ENCODE data around the gene APBA2. TPM values are rescaled to one million over a fixed set of nuclear protein-coding genes. Genes with fewer than 3 reads are reported as not detected.
A peak's percentile ranks its signal among the peaks of the same experiment; 100 is the strongest.

The APBA2 gene
- total RNA-seq, 5 donors from 2014 or later (not counting 1 experiment from before 2014, with no cell fraction given), result 78.9 to 118 (median 94.9) TPM

DNA sequence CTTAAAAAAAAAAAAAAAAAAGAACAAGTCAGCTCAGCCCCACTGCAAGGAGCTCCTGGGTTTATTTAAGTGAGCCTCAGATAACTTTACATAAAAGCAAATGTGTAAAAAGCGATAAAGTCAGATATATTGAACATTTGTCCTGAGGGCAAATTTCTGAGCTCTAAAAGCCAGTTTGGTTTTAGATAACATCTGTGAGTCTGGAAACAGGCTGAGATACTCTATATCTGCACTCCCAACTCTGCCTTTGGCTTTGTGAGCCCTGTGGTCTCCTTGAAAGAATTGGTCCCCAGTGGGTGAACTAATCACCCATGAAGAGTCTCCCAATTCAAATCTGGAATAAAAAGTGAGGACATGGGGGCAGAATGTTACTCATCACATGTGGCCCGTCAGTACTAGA lies 104.6 kb downstream of the APBA2 start:
- no peak for DNase-seq
- no peak overlapping the region for H3K27ac ChIP-seq (ENCODE audit: low read length)
- POLR2A ChIA-PET, result no interaction called here
- peaks cover 0 to 4% (median 0%) of the 10 kb centered on the region in 3 donors for H3K9me3 Mint-ChIP-seq
- H3K36me3 Mint-ChIP-seq, result peaks cover 7% of the 10 kb centered on the region
- no CpG with 5 or more reads among the region's 2 CpGs for WGBS (ENCODE audit: insufficient coverage)
- H3K36me3 ChIP-seq (ENCODE audit: control insufficient read depth in 2 of 2, extremely low read depth in 1 of 2, insufficient read depth in 1 of 2, low read length in 1 of 2), result peaks cover 3 to 8% of the 10 kb centered on the region in 2 donors
- H3K4me1 ChIP-seq (ENCODE audit: control insufficient read depth in 1 of 2, extremely low read depth in 1 of 2, insufficient read depth in 2 of 2, low read length in 2 of 2), result peaks cover 4 to 55% of the 10 kb centered on the region in 2 experiments
- no peaks in the 10 kb centered on the region for H3K27me3 ChIP-seq (replicated peaks in 1 of 2; ENCODE audit: control insufficient read depth in 2 of 2, extremely low read depth in 1 of 2, insufficient read depth in 2 of 2, low read length in 1 of 2)
- CTCF ChIA-PET, result interaction anchor here (0.6 to 1.0 kb wide), 4 partner anchors 19 to 910 kb away, joined by 3 to 7 read pairs (median 4); no protein-coding TSS in a partner anchor
- no peaks in the 10 kb centered on the region for H3K9me3 ChIP-seq
- ATAC-seq (replicated peaks in 1 of 4), result no peak
- H3K4me1 Mint-ChIP-seq, result peaks cover 44 to 84% (median 68%) of the 10 kb centered on the region in 3 donors
- no peak overlapping the region for H3K4me3 Mint-ChIP-seq
- no peak overlapping the region for H3K4me3 ChIP-seq (ENCODE audit: control insufficient read depth in 1 of 2, extremely low read depth in 1 of 2, low read length in 1 of 2)
- peak overlapping the region in 1 of 2 donors; percentile 34 for H3K27ac Mint-ChIP-seq
- H3K27me3 Mint-ChIP-seq, result no peaks in the 10 kb centered on the region

DNA sequence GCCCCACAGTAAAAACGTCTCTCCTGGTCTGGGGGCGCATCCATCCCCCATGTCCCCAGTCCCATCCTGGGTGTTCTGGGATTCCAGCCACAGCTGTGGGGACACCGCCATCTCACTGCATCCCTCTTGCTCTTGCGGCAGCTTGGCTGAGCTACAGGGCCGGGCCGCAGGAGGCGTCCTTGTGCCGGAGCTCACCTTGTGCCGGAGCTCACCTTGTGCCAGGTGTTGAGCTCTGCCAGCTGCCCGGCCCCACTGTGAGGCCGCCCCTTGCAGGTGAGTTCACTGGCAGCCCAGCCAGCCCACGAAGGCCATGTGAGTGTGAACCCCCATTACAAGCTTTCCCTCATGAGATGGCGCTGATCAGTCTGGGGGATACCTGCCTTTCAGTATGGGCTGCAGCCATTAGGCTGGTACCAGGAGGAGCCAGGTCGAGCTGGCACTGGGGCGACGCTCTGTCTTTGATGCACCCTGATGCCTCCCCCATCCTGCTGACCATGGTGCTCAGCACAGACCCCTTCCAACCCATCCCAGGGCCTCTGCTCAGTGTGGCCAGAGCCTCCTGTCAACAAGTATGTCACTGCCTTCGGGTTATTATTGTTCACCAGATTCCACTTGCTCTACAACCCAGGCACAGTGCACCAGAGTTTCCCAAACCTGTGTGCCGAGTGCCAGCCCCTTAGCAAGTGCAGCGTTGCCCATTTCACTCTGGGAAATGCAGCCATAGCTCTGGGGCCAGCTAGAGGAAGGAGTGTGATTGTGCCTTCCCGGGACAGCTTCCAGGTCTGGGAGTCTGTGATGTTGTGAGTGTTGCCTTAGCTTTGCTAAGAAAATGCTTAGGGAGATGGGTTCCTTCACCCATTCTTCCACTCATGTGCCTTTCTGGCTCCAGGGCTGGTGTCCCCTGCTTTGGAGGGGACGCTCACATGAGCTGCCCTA lies 105.7 kb downstream of the APBA2 start:
- H3K27ac ChIP-seq (ENCODE audit: low read length), result no peak overlapping the region
- H3K4me3 ChIP-seq (ENCODE audit: control insufficient read depth in 1 of 2, extremely low read depth in 1 of 2, low read length in 1 of 2), result no peak overlapping the region
- no peaks in the 10 kb centered on the region for H3K27me3 ChIP-seq (replicated peaks in 1 of 2; ENCODE audit: control insufficient read depth in 2 of 2, extremely low read depth in 1 of 2, insufficient read depth in 2 of 2, low read length in 1 of 2)
- WGBS (ENCODE audit: insufficient coverage), result 96% methylated on average over 15 of the region's 21 CpGs
- H3K9me3 ChIP-seq, result no peaks in the 10 kb centered on the region
- peaks cover 35 to 80% (median 68%) of the 10 kb centered on the region in 3 donors for H3K4me1 Mint-ChIP-seq
- H3K9me3 Mint-ChIP-seq, result peaks cover 0 to 4% (median 0%) of the 10 kb centered on the region in 3 donors
- H3K27me3 Mint-ChIP-seq, result no peaks in the 10 kb centered on the region
- CTCF ChIA-PET, result interaction anchor here in 1 of 2 donors (1.0 kb wide), 1 partner anchor 98 kb away, joined by 3 read pairs; no protein-coding TSS in a partner anchor
- DNase-seq (no peak), ATAC-seq (replicated peaks in 1 of 4) (no peak)
- POLR2A ChIA-PET, result no interaction called here
- peaks cover 0 to 51% of the 10 kb centered on the region in 2 experiments for H3K4me1 ChIP-seq (ENCODE audit: control insufficient read depth in 1 of 2, extremely low read depth in 1 of 2, insufficient read depth in 2 of 2, low read length in 2 of 2)
- peaks cover 15% of the 10 kb centered on the region for H3K36me3 Mint-ChIP-seq
- peak overlapping the region; percentile 28 to 43 for H3K27ac Mint-ChIP-seq
- H3K4me3 Mint-ChIP-seq, result no peak overlapping the region
- peaks cover 8 to 10% of the 10 kb centered on the region in 2 donors for H3K36me3 ChIP-seq (ENCODE audit: control insufficient read depth in 2 of 2, extremely low read depth in 1 of 2, insufficient read depth in 1 of 2, low read length in 1 of 2)

DNA sequence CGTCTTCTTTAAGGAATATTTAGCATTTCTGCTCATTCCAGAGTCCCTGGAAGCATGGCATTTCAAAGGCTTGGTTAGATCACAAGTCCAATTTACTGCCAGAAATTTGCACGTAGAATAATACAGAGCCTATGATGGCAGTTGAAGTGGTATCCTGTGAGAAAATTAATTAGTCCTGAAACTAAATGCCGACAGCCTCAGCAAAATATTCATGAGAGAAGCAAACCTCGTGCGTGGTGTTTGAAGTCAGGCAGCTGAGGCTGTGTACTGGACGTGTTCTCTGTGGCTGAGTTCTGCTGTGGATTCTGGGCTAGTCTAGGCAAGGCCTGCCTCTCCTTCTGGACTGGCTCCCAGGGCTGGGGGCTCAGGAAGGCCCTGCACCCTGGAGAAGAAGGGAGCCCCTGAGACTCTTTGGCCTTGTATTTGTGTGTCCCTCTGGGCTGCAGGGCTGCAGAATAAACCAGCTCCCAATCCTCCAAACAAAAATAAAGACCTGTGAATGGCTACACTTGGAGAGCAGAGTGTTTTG lies 106.6 kb downstream of the APBA2 start:
- Mint-ChIP-seq H3K4me3 (no peak overlapping the region), H3K4me1 (peaks cover 31 to 72% (median 62%) of the 10 kb centered on the region in 3 donors), H3K9me3 (peaks cover 0 to under 1% (median 0%) of the 10 kb centered on the region in 3 donors), H3K27me3 (no peaks in the 10 kb centered on the region), H3K27ac (peak overlapping the region; percentile 9 to 93), H3K36me3 (peaks cover 15% of the 10 kb centered on the region)
- Histone ChIP-seq H3K27me3 (replicated peaks in 1 of 2; ENCODE audit: control insufficient read depth in 2 of 2, extremely low read depth in 1 of 2, insufficient read depth in 2 of 2, low read length in 1 of 2) (no peaks in the 10 kb centered on the region), H3K4me3 (ENCODE audit: control insufficient read depth in 1 of 2, extremely low read depth in 1 of 2, low read length in 1 of 2) (no peak overlapping the region), H3K27ac (ENCODE audit: low read length) (no peak overlapping the region), H3K36me3 (ENCODE audit: control insufficient read depth in 2 of 2, extremely low read depth in 1 of 2, insufficient read depth in 1 of 2, low read length in 1 of 2) (peaks cover 8 to 15% of the 10 kb centered on the region in 2 donors), H3K4me1 (ENCODE audit: control insufficient read depth in 1 of 2, extremely low read depth in 1 of 2, insufficient read depth in 2 of 2, low read length in 2 of 2) (peaks cover 0 to 53% of the 10 kb centered on the region in 2 experiments), H3K9me3 (no peaks in the 10 kb centered on the region)
- ATAC-seq (replicated peaks in 1 of 4), result no peak
- ChIA-PET POLR2A (no interaction called here), CTCF (no interaction called here)
- no peak for DNase-seq
- 74% methylated on average over 5 of the region's 6 CpGs for WGBS (ENCODE audit: insufficient coverage)

DNA sequence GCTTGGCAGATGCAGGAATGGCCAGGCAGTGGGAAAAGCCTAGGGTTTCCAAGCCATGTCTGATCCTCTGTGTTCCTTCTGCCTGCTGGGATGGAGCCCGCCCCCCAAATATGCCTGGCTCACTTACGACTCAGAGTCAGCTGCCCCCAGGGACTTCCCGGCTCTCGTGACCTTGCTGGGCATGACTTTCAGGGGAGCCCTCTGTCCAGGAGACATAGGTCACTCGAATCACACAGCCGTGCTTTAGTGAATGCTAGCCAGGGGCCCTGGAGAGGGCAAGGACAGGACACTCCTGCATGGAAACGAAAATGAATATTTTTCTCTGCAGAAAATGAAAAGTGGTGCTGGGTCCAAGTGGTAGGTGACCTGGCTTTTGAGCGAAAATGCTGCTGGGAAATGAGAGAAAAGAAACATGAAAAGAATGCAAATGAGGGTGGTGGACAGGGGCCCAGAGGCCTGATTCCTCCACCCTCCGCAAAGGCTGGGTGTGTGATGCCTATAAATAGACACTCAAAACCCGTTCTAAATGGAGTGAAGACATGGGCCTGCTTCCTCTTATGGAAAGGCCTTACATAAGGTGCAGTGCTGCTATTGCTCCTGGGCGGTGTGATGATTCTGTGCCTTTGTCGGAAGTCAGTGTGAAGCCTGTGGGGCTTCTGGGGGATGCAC lies 107.4 kb downstream of the APBA2 start:
- Histone ChIP-seq H3K4me3 (ENCODE audit: control insufficient read depth in 1 of 2, extremely low read depth in 1 of 2, low read length in 1 of 2) (no peak overlapping the region), H3K27me3 (replicated peaks in 1 of 2; ENCODE audit: control insufficient read depth in 2 of 2, extremely low read depth in 1 of 2, insufficient read depth in 2 of 2, low read length in 1 of 2) (no peaks in the 10 kb centered on the region), H3K9me3 (no peaks in the 10 kb centered on the region), H3K36me3 (ENCODE audit: control insufficient read depth in 2 of 2, extremely low read depth in 1 of 2, insufficient read depth in 1 of 2, low read length in 1 of 2) (peaks cover 8 to 18% of the 10 kb centered on the region in 2 donors), H3K27ac (ENCODE audit: low read length) (peak overlapping the region; percentile 71), H3K4me1 (ENCODE audit: control insufficient read depth in 1 of 2, extremely low read depth in 1 of 2, insufficient read depth in 2 of 2, low read length in 2 of 2) (peaks cover 0 to 53% of the 10 kb centered on the region in 2 experiments)
- Mint-ChIP-seq H3K27me3 (no peaks in the 10 kb centered on the region), H3K4me1 (peaks cover 30 to 70% (median 62%) of the 10 kb centered on the region in 3 donors), H3K27ac (peak overlapping the region; percentile 52 to 93), H3K9me3 (no peaks in the 10 kb centered on the region), H3K36me3 (peaks cover 15% of the 10 kb centered on the region), H3K4me3 (no peak overlapping the region)
- ATAC-seq (replicated peaks in 1 of 4) (no peak), DNase-seq (no peak)
- ChIA-PET POLR2A (no interaction called here), CTCF (no interaction called here)
- 87% methylated on average over 11 of the region's 12 CpGs for WGBS (ENCODE audit: insufficient coverage)

DNA sequence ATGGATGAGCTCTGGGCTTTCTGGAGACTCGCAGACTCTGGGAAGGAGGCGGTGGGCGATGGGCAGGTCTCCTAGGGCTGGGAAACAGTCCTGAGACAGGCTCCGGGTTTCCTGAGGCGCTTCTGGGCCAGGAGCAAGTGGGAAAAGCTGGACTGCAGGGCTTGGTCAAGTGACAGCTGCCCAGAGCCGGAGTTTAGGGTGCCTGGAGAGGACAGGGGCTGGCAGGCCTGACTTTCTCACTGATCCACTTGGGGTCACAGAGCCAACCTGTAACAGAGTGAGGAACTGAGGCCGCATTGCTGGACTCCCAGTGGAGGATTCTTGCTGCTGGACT lies 107.9 kb downstream of the APBA2 start:
- peaks cover 19% of the 10 kb centered on the region for H3K36me3 Mint-ChIP-seq
- H3K4me3 Mint-ChIP-seq, result no peak overlapping the region
- DNase-seq (no peak), ATAC-seq (replicated peaks in 1 of 4) (no peak)
- H3K9me3 Mint-ChIP-seq, result no peaks in the 10 kb centered on the region
- POLR2A ChIA-PET, result no interaction called here
- Histone ChIP-seq H3K4me1 (ENCODE audit: control insufficient read depth in 1 of 2, extremely low read depth in 1 of 2, insufficient read depth in 2 of 2, low read length in 2 of 2) (peaks cover 0 to 53% of the 10 kb centered on the region in 2 experiments), H3K27me3 (replicated peaks in 1 of 2; ENCODE audit: control insufficient read depth in 2 of 2, extremely low read depth in 1 of 2, insufficient read depth in 2 of 2, low read length in 1 of 2) (no peaks in the 10 kb centered on the region), H3K36me3 (ENCODE audit: control insufficient read depth in 2 of 2, extremely low read depth in 1 of 2, insufficient read depth in 1 of 2, low read length in 1 of 2) (peaks cover 8 to 22% of the 10 kb centered on the region in 2 donors), H3K9me3 (no peaks in the 10 kb centered on the region), H3K4me3 (ENCODE audit: control insufficient read depth in 1 of 2, extremely low read depth in 1 of 2, low read length in 1 of 2) (no peak overlapping the region), H3K27ac (ENCODE audit: low read length) (peak overlapping the region; percentile 71)
- CTCF ChIA-PET, result no interaction called here
- H3K4me1 Mint-ChIP-seq, result peaks cover 29 to 67% (median 62%) of the 10 kb centered on the region in 3 donors
- 92% methylated on average over 6 of the region's 7 CpGs for WGBS (ENCODE audit: insufficient coverage)
- H3K27me3 Mint-ChIP-seq, result no peaks in the 10 kb centered on the region
- peak overlapping the region; percentile 78 to 93 for H3K27ac Mint-ChIP-seq

DNA sequence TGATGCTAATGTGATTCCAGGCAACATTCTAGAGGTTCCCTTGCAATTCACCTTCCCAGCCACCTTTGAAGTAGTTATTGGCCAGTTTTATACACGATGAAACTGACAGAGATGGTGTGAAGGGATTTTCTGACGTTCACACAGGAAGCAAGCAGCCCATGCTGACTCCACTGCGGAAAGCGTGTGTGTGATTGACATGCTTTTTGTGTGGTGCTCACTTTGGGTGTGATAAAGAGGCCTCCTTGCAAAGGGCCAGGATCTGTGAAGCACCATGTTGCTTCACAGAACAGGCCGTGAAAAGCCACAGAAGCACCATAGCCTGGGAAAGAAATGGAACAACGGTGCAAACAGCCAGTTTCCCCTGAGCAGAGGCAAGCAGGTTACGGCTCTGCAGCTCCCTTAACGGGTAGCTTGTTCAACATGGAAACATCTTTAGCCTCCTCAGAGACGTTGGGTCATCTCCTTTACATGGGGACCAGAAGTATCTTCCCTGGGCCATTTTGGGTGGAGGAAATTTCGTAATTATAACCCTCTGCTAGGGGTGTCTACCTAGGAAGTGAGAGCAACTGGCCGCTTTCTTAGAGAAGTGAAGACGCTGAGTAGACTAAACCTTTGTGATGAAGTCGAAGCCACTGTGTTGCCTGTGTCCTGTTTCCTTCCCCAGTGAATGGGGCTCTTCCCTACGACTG lies 108.5 kb downstream of the APBA2 start:
- H3K9me3 Mint-ChIP-seq, result no peaks in the 10 kb centered on the region
- Histone ChIP-seq H3K4me3 (ENCODE audit: control insufficient read depth in 1 of 2, extremely low read depth in 1 of 2, low read length in 1 of 2) (no peak overlapping the region), H3K9me3 (no peaks in the 10 kb centered on the region), H3K27ac (ENCODE audit: low read length) (peak overlapping the region; percentile 71), H3K4me1 (ENCODE audit: control insufficient read depth in 1 of 2, extremely low read depth in 1 of 2, insufficient read depth in 2 of 2, low read length in 2 of 2) (peaks cover 0 to 53% of the 10 kb centered on the region in 2 experiments), H3K36me3 (ENCODE audit: control insufficient read depth in 2 of 2, extremely low read depth in 1 of 2, insufficient read depth in 1 of 2, low read length in 1 of 2) (peaks cover 8 to 22% of the 10 kb centered on the region in 2 donors), H3K27me3 (replicated peaks in 1 of 2; ENCODE audit: control insufficient read depth in 2 of 2, extremely low read depth in 1 of 2, insufficient read depth in 2 of 2, low read length in 1 of 2) (no peaks in the 10 kb centered on the region)
- ATAC-seq (replicated peaks in 1 of 4) (peak in 2 of 4 experiments; percentile 32 to 76), DNase-seq (peak in 14 of 35 experiments; percentile 14 to 60 (median 25))
- H3K27me3 Mint-ChIP-seq, result no peaks in the 10 kb centered on the region
- POLR2A ChIA-PET, result no interaction called here
- 29% methylated on average over 10 of the region's 14 CpGs for WGBS (ENCODE audit: insufficient coverage)
- peaks cover 19% of the 10 kb centered on the region for H3K36me3 Mint-ChIP-seq
- H3K4me3 Mint-ChIP-seq, result no peak overlapping the region
- peak overlapping the region; percentile 78 to 93 for H3K27ac Mint-ChIP-seq
- CTCF ChIA-PET, result no interaction called here
- H3K4me1 Mint-ChIP-seq, result peaks cover 24 to 62% (median 59%) of the 10 kb centered on the region in 3 donors
